IMR-90 (cell line): ENCODE data around the gene KRT32. TPM values are rescaled to one million over a fixed set of nuclear protein-coding genes. Genes with fewer than 3 reads are reported as not detected.
A peak's percentile ranks its signal among the peaks of the same experiment; 100 is the strongest.

ENCODE experiments used
- ATAC-seq: fragments of 200-7000 bp; cut with Tn5 transposase; 2 replicates; pipeline ENCODE4 v1.9.1; 2020; ENCODE audit warnings: low read depth, mild to moderate bottlenecking, moderate library complexity
- BruUV-seq: library from RNA; stranded (reverse); fragments of 400-500 nt; replicated peaks from 2 replicates; lab custom pipeline; 2021; lab: Mats Ljungman, UMichigan
- CTCF ChIA-PET: fragments of 300-600 bp; formaldehyde crosslinking; extraction: SDS; loops from one replicate; lab custom pipeline; 2021; ENCODE audit warnings: antibody characterized with exemption; lab: Yijun Ruan, JAX
- POLR2A ChIA-PET: fragments of 300-600 bp; sonication (Branson Sonifier 250); formaldehyde crosslinking; loops from one replicate; lab custom pipeline; 2022; ENCODE audit warnings: antibody characterized with exemption; ENCODE audit not compliant: unreplicated experiment; lab: Charles Lee
- DNase-seq: peaks from one replicate; pipeline ENCODE4 v3.0.0; 2013
- H2AFZ ChIP-seq: replicated peaks from 2 replicates; pipeline ENCODE3; 2013; ENCODE audit warnings: low read length, mild to moderate bottlenecking; ENCODE audit not compliant: poor library complexity
- H2AK5ac ChIP-seq: 2 replicates; pipeline ENCODE4 v1.6.1; 2013; ENCODE audit warnings: low read depth, low read length, inconsistent platforms
- H2AK9ac ChIP-seq: replicated peaks from 2 replicates; pipeline ENCODE3; 2013; ENCODE audit warnings: mild to moderate bottlenecking, low read depth, low read length, moderate library complexity; ENCODE audit not compliant: poor library complexity
- H2BK120ac ChIP-seq: 2 replicates; pipeline ENCODE4 v1.6.1; 2013; ENCODE audit warnings: low read depth, low read length, inconsistent platforms
- H2BK15ac ChIP-seq: 3 replicates; pipeline ENCODE4 v1.6.1; 2013; ENCODE audit warnings: low read depth, low read length, inconsistent platforms
- H2BK20ac ChIP-seq: 2 replicates; pipeline ENCODE4 v1.6.1; 2013; ENCODE audit warnings: low read depth, mild to moderate bottlenecking, inconsistent platforms, low read length, moderate library complexity
- H2BK5ac ChIP-seq: 2 replicates; pipeline ENCODE4 v1.6.1; 2013; ENCODE audit warnings: mild to moderate bottlenecking, low read depth, low read length, inconsistent platforms; ENCODE audit not compliant: poor library complexity, severe bottlenecking
- H3K14ac ChIP-seq: replicated peaks from 2 replicates; pipeline ENCODE4 v1.6.1; 2013; ENCODE audit warnings: low read depth, low read length, inconsistent platforms
- H3K18ac ChIP-seq: 2 replicates; pipeline ENCODE4 v1.6.1; 2013; ENCODE audit warnings: low read depth, low read length, control low read depth
- H3K23ac ChIP-seq: 2 replicates; pipeline ENCODE4 v1.6.1; 2013; ENCODE audit warnings: low read depth, low read length, inconsistent platforms
- H3K27ac ChIP-seq: 2 replicates; pipeline ENCODE4 v1.5.1; 2013; ENCODE audit warnings: mild to moderate bottlenecking, control low read depth, low read length; ENCODE audit not compliant: insufficient read depth
- H3K27me3 ChIP-seq: 2 replicates; pipeline ENCODE4 v1.6.1; 2013; ENCODE audit warnings: low read length; ENCODE audit not compliant: control insufficient read depth, insufficient read depth
- H3K36me3 ChIP-seq: 2 replicates; pipeline ENCODE4 v1.6.1; 2013; ENCODE audit warnings: low read length, mixed read lengths; ENCODE audit not compliant: control insufficient read depth, insufficient read depth
- H3K4ac ChIP-seq: 2 replicates; pipeline ENCODE4 v1.6.1; 2013; ENCODE audit warnings: low read depth, low read length, inconsistent platforms
- H3K4me1 ChIP-seq: 2 replicates; pipeline ENCODE4 v1.6.1; 2013; ENCODE audit warnings: low read length, mixed read lengths; ENCODE audit not compliant: control insufficient read depth, insufficient read depth
- H3K4me2 ChIP-seq: 2 replicates; pipeline ENCODE4 v1.6.1; 2013; ENCODE audit warnings: low read depth, mild to moderate bottlenecking, control low read depth, low read length, moderate library complexity
- H3K4me3 ChIP-seq: 2 replicates; pipeline ENCODE4 v1.5.1; 2013; ENCODE audit warnings: low read depth, mild to moderate bottlenecking, control low read depth, low read length, moderate library complexity; ENCODE audit not compliant: insufficient read depth
- H3K56ac ChIP-seq: 2 replicates; pipeline ENCODE4 v1.6.1; 2013; ENCODE audit warnings: low read length, inconsistent platforms; ENCODE audit not compliant: insufficient read depth; ENCODE audit errors: extremely low read depth
- H3K79me1 ChIP-seq, 2 experiments: 2 replicates each; pipeline ENCODE4 v1.6.1; 2013; ENCODE audit warnings: low read length in 2 of 2, inconsistent platforms in 1 of 2, low read depth in 1 of 2
- H3K9ac ChIP-seq: 2 replicates; pipeline ENCODE4 v1.6.1; 2013; ENCODE audit warnings: low read depth, low read length, control low read depth
- H3K9me1 ChIP-seq: 2 replicates; pipeline ENCODE4 v1.6.1; 2013; ENCODE audit warnings: low read length, inconsistent platforms; ENCODE audit not compliant: insufficient read depth
- H3K9me3 ChIP-seq: 2 replicates; pipeline ENCODE4 v1.6.1; 2013; ENCODE audit warnings: low read length; ENCODE audit not compliant: control insufficient read depth, insufficient read depth
- H4K20me1 ChIP-seq: 2 replicates; pipeline ENCODE4 v1.6.1; 2013; ENCODE audit warnings: low read length, inconsistent platforms; ENCODE audit not compliant: insufficient read depth
- H4K5ac ChIP-seq: 2 replicates; pipeline ENCODE4 v1.6.1; 2013; ENCODE audit warnings: mild to moderate bottlenecking, low read depth, low read length, control low read depth
- H4K8ac ChIP-seq, 2 experiments: 2 replicates each; pipeline ENCODE4 v1.6.1; 2013; ENCODE audit warnings: low read depth in 2 of 2, low read length in 2 of 2, control low read depth in 1 of 2, inconsistent platforms in 1 of 2
- H4K91ac ChIP-seq: 2 replicates; pipeline ENCODE4 v1.6.1; 2013; ENCODE audit warnings: low read depth, low read length, inconsistent platforms; ENCODE audit not compliant: insufficient read depth
- CEBPB ChIP-seq: IDR thresholded peaks from 2 replicates; pipeline ENCODE4 v1.6.1; 2012; ENCODE audit warnings: low read depth, low read length, improper control_type of control experiment
- MAFK ChIP-seq: IDR thresholded peaks from 2 replicates; pipeline ENCODE4 v1.6.1; 2012; ENCODE audit warnings: low read depth, low read length, improper control_type of control experiment
- RFX5 ChIP-seq: IDR thresholded peaks from 2 replicates; pipeline ENCODE4 v1.8.0; 2012; ENCODE audit warnings: low read depth, mild to moderate bottlenecking, low read length, moderate library complexity
- WGBS, 2 experiments: methylation state at CpG; one replicate each; pipeline versions ENCODE4 v1.1.5 to v1.1.7; 2013; ENCODE audit warnings: missing lambda C conversion rate in 2 of 2; ENCODE audit not compliant: insufficient read length in 1 of 2; ENCODE audit errors: extremely low coverage in 2 of 2; 5-methylcytosine and 5-hydroxymethylcytosine counted together
- dilution Hi-C: fragments of 300-500 bp; cut with HindIII; formaldehyde crosslinking; loops from one replicate; pipeline ENCODE4 v1.14.3; 2018; ENCODE audit warnings: low sequenced_read_pairs; ENCODE audit not compliant: unreplicated experiment
- in situ Hi-C: fragments of 300-500 bp; cut with MboI; formaldehyde crosslinking; loops from 3 replicates; pipeline ENCODE4 v1.14.3; 2019; ENCODE audit warnings: low sequenced_read_pairs, inconsistent platforms, mixed read lengths
- intact Hi-C: fragments of 100-400 bp; cut with micrococcal nuclease; formaldehyde crosslinking; loops from 2 replicates; pipeline ENCODE4 v1.10.0; 2022
- polyA plus RNA-seq, 3 experiments: library from polyadenylated mRNA; depleted of rRNA; stranded (reverse); fragments of >200 nt; gene quantifications; 2 replicates each; pipeline ENCODE4 v1.2.3, GENCODE V29; 2012; ENCODE audit warnings: low replicate concordance in 1 of 3
- total RNA-seq: library from RNA; depleted of rRNA; stranded (reverse); fragments of >200 nt; gene quantifications from 2 replicates; pipeline ENCODE4 v1.2.3, GENCODE V29; 2012
- TF ChIP-seq, protein P1 (sequence below): fragments of 150-350 bp; IDR thresholded peaks from 2 replicates; pipeline ENCODE4 v1.6.1; 2016; ENCODE audit warnings: low read depth, mild to moderate bottlenecking, low read length, moderate library complexity, borderline replicate concordance

The KRT32 gene
- total and polyA plus RNA-seq, 2 of the 4 experiments (the other 2 are of a cell fraction) = 0.09 TPM; not detected in 1

DNA sequence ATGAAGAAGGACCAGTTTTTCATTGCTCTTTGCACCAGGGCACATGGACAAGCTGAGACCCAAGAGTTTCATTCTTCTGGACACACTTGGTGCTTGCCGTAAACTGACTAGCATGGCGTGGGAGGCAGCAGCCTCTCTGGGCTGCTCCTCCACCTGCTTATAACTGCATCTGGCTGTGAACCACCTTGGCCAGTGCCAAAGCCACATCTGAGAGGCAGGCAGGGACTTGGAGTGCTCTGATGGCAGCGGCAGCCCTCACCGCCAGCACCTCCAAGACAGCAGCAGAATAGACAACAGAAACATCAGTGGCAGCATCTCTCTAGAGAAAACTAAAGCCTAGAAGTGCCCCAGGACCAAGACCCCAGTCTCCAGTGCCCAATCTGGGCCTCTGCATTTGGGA, 47.5 kb downstream of the KRT32 start:
- Histone ChIP-seq H3K79me1 (no peaks in the 10 kb centered on the region), H3K14ac (peak overlapping the region; percentile 32), H4K5ac (peak overlapping the region; percentile 33; the same call in 1 of the 2 replicates), H3K9me3 (no peaks in the 10 kb centered on the region), H3K27ac (no peak overlapping the region), H2AFZ (no peak overlapping the region), H3K4ac (peak overlapping the region; percentile 63; the same call in 1 of the 2 replicates), H4K91ac (peak overlapping the region; percentile 53), H2BK120ac (peak overlapping the region; percentile 79), H2BK20ac (peak overlapping the region; percentile 93; the same call in 1 of the 2 replicates), H2BK15ac (peak overlapping the region; percentile 89; the same call in 1 of the 3 replicates), H2BK5ac (no peak overlapping the region), H3K23ac (no peak overlapping the region), H3K4me2 (no peak overlapping the region), H3K9ac (no peak overlapping the region), H2AK9ac (peak overlapping the region; percentile 0), H3K4me3 (no peak overlapping the region), H3K4me1 (peaks cover 35% of the 10 kb centered on the region), H3K36me3 (no peaks in the 10 kb centered on the region), H3K9me1 (peaks cover 29% of the 10 kb centered on the region), H3K56ac (no peak overlapping the region), H4K20me1 (no peaks in the 10 kb centered on the region), H3K27me3 (no peaks in the 10 kb centered on the region), H4K8ac (peak overlapping the region in 1 of 2 experiments; percentile 9; a peak in 1 of 4 replicates), H3K18ac (peak overlapping the region; percentile 16; the same call in 1 of the 2 replicates), H2AK5ac (peak overlapping the region; percentile 56)
- WGBS, 2 experiments = 86% methylated on average over 1 of the region's 4 CpGs; no CpG with 5 or more reads in 1 of the 2 experiments
- POLR2A ChIA-PET = no interaction called here
- BruUV-seq = no TSS peak
- no peak for TF ChIP-seq MAFK
- TF ChIP-seq, protein P1, sequence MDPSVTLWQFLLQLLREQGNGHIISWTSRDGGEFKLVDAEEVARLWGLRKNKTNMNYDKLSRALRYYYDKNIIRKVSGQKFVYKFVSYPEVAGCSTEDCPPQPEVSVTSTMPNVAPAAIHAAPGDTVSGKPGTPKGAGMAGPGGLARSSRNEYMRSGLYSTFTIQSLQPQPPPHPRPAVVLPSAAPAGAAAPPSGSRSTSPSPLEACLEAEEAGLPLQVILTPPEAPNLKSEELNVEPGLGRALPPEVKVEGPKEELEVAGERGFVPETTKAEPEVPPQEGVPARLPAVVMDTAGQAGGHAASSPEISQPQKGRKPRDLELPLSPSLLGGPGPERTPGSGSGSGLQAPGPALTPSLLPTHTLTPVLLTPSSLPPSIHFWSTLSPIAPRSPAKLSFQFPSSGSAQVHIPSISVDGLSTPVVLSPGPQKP = no peak
- TF ChIP-seq RFX5 = no peak
- TF ChIP-seq CEBPB = no peak
- no peak for DNase-seq
- in situ Hi-C loops (no loop called here), dilution Hi-C loops (no loop called here), intact Hi-C loops (no loop called here)
- CTCF ChIA-PET = interaction anchor here (1.9 kb wide), 1 partner anchor 129 kb away, joined by 4 read pairs; no protein-coding TSS in a partner anchor
- no peak for ATAC-seq
